ENCODE results near the gene MACROD1. TPM values are rescaled to one million over a fixed set of nuclear protein-coding genes. Genes with fewer than 3 reads are reported as not detected.

Gene MACROD1
- total and polyA plus RNA-seq, 2 of the 13 experiments (the other 11 are each of a cell fraction or from before 2014, with no cell fraction given), result 23.1 to 34.5 TPM

GRCh38 chr11:63986932-63987513, 178.9 kb downstream of the MACROD1 start (continued):
- TF ChIP-seq ZNF552 (CRISPR knock-in tag; IDR thresholded peaks at IDR 0.05; ENCODE audit: borderline replicate concordance) (no peak), NCOA1 (CRISPR knock-in tag; IDR thresholded peaks at IDR 0.05) (no peak), ZFP82 (CRISPR knock-in tag; IDR thresholded peaks at IDR 0.05; ENCODE audit: borderline replicate concordance) (peak; percentile 67; the same call in 1 of the 2 replicates), ZNF746 (CRISPR knock-in tag; IDR thresholded peaks at IDR 0.05) (no peak), TGIF2 (CRISPR knock-in tag; IDR thresholded peaks at IDR 0.05) (no peak), ZNF180 (CRISPR knock-in tag; IDR thresholded peaks at IDR 0.05; ENCODE audit: borderline replicate concordance, low read depth) (no peak), TCF12 (IDR thresholded peaks at IDR 0.05) (no peak), TCF12 (CRISPR knock-in tag; IDR thresholded peaks at IDR 0.05) (no peak), RBFOX2 (IDR thresholded peaks at IDR 0.05; ENCODE audit: low read depth, low read length) (peak; percentile 3; the same call in 1 of the 2 replicates), KDM2A (CRISPR knock-in tag; IDR thresholded peaks at IDR 0.05; ENCODE audit: borderline replicate concordance, low read depth) (no peak), ARHGAP35 (CRISPR knock-in tag; IDR thresholded peaks at IDR 0.05; ENCODE audit: borderline replicate concordance) (0 out of 2 replicates have a peak, but pooled peaks have one; percentile 18), ZSCAN29 (CRISPR knock-in tag; conservative IDR thresholded peaks at IDR 0.05) (no peak), TFE3 (CRISPR knock-in tag; IDR thresholded peaks at IDR 0.05) (no peak), BATF2 (CRISPR knock-in tag; IDR thresholded peaks at IDR 0.05) (no peak), HCFC1 (IDR thresholded peaks at IDR 0.05; ENCODE audit: low read depth, low read length) (no peak), SP5 (CRISPR knock-in tag; IDR thresholded peaks at IDR 0.05; ENCODE audit: borderline replicate concordance, low read depth) (no peak), ZSCAN9 (CRISPR knock-in tag; IDR thresholded peaks at IDR 0.05; ENCODE audit: borderline replicate concordance) (no peak), ATF7-NPFF (CRISPR knock-in tag; IDR thresholded peaks at IDR 0.05; ENCODE audit: low read depth) (0 out of 2 replicates have a peak, but pooled peaks have one; percentile 3), IRX3 (CRISPR knock-in tag; IDR thresholded peaks at IDR 0.05; ENCODE audit: borderline replicate concordance, low read depth) (no peak; the same call in 1 of the 2 replicates), CEBPZ (IDR thresholded peaks at IDR 0.05; ENCODE audit: low read length) (no peak), MXD3 (CRISPR knock-in tag; IDR thresholded peaks at IDR 0.05) (no peak), JDP2 (CRISPR knock-in tag; IDR thresholded peaks at IDR 0.05; ENCODE audit: borderline replicate concordance) (no peak), DNMT3B (CRISPR knock-in tag; conservative IDR thresholded peaks at IDR 0.05) (no peak), ZBTB8A (CRISPR knock-in tag; IDR thresholded peaks at IDR 0.05; ENCODE audit: borderline replicate concordance, low read depth) (no peak)

Measured in HepG2 (cell line).